ENCODE data around the gene CYREN. TPM values are rescaled to one million over a fixed set of nuclear protein-coding genes. Genes with fewer than 3 reads are reported as not detected.

The CYREN gene
- total RNA-seq, 1 experiment from 2014 or later, result 39.6 TPM

DNA sequence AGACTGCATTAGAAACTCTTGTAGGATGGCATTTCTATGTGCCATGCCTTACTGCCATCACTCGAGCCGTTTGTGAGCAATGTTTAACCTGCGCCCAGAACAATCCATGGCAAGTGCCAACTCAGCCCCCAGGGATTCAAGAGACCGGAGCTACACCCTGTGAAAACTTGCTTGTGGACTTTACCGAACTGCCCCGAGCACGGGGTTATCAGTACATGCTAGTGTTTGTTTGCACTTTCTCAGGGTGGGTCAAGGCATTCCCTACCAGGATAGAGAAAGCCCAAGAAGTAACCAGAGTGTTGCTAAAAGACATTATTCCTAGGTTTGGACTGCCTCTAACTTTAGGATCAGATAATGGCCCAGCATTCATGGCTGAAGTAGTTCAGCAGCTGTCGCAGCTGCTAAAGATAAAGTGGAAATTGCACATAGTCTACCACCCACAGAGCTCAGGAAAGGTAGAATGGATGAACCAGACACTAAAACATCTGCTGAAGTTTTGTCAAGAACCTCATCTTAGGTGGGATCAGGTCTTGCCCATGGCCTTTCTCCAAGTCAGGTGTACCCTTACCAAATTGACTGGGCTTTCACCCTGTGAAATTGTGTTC lies 8.9 kb upstream of the CYREN start:
- Histone ChIP-seq H3K4me1 (ENCODE audit: insufficient read depth, low read length, poor library complexity, severe bottlenecking) (no peaks in the 10 kb centered on the region), H3K27me3 (replicated peaks; ENCODE audit: insufficient read depth, low read depth, low read length, poor library complexity) (no peaks in the 10 kb centered on the region), H3K36me3 (ENCODE audit: insufficient read depth, low read length, poor library complexity, severe bottlenecking) (no peaks in the 10 kb centered on the region), H3K4me3 (ENCODE audit: low read depth, low read length, poor library complexity, severe bottlenecking) (no peak overlapping the region), H3K27ac (ENCODE audit: low read depth, low read length, poor library complexity, severe bottlenecking) (no peak overlapping the region), H3K9me3 (ENCODE audit: low read depth, low read length, poor library complexity, severe bottlenecking) (peaks cover 17% of the 10 kb centered on the region)
- ChIA-PET CTCF (no interaction called here), POLR2A (ENCODE audit: low non-redundant PET) (no interaction called here)
- DNase-seq (ENCODE audit: low spot score), result no peak
- intact Hi-C loops (cut with micrococcal nuclease; ENCODE audit: unreplicated experiment), result loop anchor here (10.0 kb wide), 1 partner anchor 65 kb away; no protein-coding TSS in a partner anchor
- TF ChIP-seq, protein P1, sequence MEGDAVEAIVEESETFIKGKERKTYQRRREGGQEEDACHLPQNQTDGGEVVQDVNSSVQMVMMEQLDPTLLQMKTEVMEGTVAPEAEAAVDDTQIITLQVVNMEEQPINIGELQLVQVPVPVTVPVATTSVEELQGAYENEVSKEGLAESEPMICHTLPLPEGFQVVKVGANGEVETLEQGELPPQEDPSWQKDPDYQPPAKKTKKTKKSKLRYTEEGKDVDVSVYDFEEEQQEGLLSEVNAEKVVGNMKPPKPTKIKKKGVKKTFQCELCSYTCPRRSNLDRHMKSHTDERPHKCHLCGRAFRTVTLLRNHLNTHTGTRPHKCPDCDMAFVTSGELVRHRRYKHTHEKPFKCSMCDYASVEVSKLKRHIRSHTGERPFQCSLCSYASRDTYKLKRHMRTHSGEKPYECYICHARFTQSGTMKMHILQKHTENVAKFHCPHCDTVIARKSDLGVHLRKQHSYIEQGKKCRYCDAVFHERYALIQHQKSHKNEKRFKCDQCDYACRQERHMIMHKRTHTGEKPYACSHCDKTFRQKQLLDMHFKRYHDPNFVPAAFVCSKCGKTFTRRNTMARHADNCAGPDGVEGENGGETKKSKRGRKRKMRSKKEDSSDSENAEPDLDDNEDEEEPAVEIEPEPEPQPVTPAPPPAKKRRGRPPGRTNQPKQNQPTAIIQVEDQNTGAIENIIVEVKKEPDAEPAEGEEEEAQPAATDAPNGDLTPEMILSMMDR (conservative IDR thresholded peaks at IDR 0.05; ENCODE audit: low read depth, low read length), result no peak
- no peak for TF ChIP-seq EZH2 (IDR thresholded peaks at IDR 0.05; ENCODE audit: borderline replicate concordance, low read depth, low read length, poor library complexity, severe bottlenecking)
- no TSS peak for BruUV-seq (replicated peaks)

DNA sequence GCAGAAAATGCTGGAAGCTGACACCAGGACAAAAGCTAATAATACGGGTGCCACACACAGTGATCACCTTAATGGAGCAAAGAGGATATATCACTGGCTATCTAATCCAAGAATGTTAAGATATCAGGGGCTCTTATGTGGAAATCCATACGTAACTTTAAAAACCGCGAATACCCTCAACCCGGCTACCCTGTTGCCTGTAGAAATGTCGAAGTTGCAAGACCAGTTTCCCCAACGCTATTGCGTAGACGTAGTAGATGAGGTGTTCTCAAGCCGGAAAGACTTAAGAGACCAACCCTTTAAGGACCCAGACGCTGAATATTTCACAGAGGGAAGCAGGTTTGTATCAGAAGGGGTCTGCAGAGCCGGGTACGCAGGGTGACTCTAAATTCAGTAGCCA lies 7.9 kb upstream of the CYREN start:
- ChIA-PET CTCF (no interaction called here), POLR2A (ENCODE audit: low non-redundant PET) (no interaction called here)
- no peak for DNase-seq (ENCODE audit: low spot score)
- H3K27me3 ChIP-seq (replicated peaks; ENCODE audit: insufficient read depth, low read depth, low read length, poor library complexity), result no peaks in the 10 kb centered on the region
- H3K4me3 ChIP-seq (ENCODE audit: low read depth, low read length, poor library complexity, severe bottlenecking), result no peak overlapping the region
- BruUV-seq (replicated peaks), result no TSS peak
- H3K27ac ChIP-seq (ENCODE audit: low read depth, low read length, poor library complexity, severe bottlenecking), result no peak overlapping the region
- H3K36me3 ChIP-seq (ENCODE audit: insufficient read depth, low read length, poor library complexity, severe bottlenecking), result no peaks in the 10 kb centered on the region
- TF ChIP-seq, protein P1 (conservative IDR thresholded peaks at IDR 0.05; ENCODE audit: low read depth, low read length), result no peak
- TF ChIP-seq EZH2 (IDR thresholded peaks at IDR 0.05; ENCODE audit: borderline replicate concordance, low read depth, low read length, poor library complexity, severe bottlenecking), result no peak
- H3K9me3 ChIP-seq (ENCODE audit: low read depth, low read length, poor library complexity, severe bottlenecking), result peaks cover 17% of the 10 kb centered on the region
- intact Hi-C loops (cut with micrococcal nuclease; ENCODE audit: unreplicated experiment), result loop anchor here (10.0 kb wide), 1 partner anchor 64 kb away; no protein-coding TSS in a partner anchor
- no peaks in the 10 kb centered on the region for H3K4me1 ChIP-seq (ENCODE audit: insufficient read depth, low read length, poor library complexity, severe bottlenecking)

DNA sequence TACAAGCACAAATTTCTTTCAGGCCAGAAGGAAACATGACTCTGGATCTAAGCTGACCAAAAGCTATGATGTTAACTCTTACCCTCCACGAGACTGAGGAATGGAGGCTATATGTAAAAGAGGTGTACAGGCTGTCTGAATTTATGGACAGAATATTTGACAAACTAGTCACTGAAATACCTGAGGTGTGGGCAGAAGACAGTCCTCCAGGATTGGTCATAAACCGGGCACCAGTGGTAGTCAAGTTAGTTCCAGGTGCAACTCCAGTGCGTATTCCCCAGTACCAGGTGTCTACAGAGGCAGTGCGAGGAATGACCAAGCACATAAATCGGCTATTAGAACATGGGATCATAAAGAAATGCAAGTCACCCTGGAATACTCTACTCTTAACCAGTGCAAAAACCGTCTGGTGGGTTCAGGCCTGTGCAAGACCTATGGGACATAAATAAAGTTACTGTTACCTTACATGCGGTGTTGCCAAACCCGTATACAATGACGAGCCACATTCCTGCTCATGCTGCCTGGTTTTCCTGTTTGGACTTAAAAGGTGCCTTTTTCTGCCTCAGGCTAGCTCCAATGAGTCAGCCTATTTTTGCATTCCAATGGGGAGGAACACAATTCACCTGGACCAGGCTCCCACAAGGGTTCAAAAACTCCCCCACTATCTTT lies 6.7 kb upstream of the CYREN start:
- Histone ChIP-seq H3K36me3 (ENCODE audit: insufficient read depth, low read length, poor library complexity, severe bottlenecking) (no peaks in the 10 kb centered on the region), H3K4me1 (ENCODE audit: insufficient read depth, low read length, poor library complexity, severe bottlenecking) (no peaks in the 10 kb centered on the region), H3K4me3 (ENCODE audit: low read depth, low read length, poor library complexity, severe bottlenecking) (no peak overlapping the region), H3K9me3 (ENCODE audit: low read depth, low read length, poor library complexity, severe bottlenecking) (peaks cover 15% of the 10 kb centered on the region), H3K27ac (ENCODE audit: low read depth, low read length, poor library complexity, severe bottlenecking) (no peak overlapping the region), H3K27me3 (replicated peaks; ENCODE audit: insufficient read depth, low read depth, low read length, poor library complexity) (no peaks in the 10 kb centered on the region)
- TF ChIP-seq EZH2 (IDR thresholded peaks at IDR 0.05; ENCODE audit: borderline replicate concordance, low read depth, low read length, poor library complexity, severe bottlenecking), result no peak
- TF ChIP-seq, protein P1 (conservative IDR thresholded peaks at IDR 0.05; ENCODE audit: low read depth, low read length), result no peak
- BruUV-seq (replicated peaks), result no TSS peak
- ChIA-PET POLR2A (ENCODE audit: low non-redundant PET) (no interaction called here), CTCF (no interaction called here)
- intact Hi-C loops (cut with micrococcal nuclease; ENCODE audit: unreplicated experiment), result loop anchor here (10.0 kb wide), 1 partner anchor 62 kb away; no protein-coding TSS in a partner anchor
- no peak for DNase-seq (ENCODE audit: low spot score)
